ENCODE measurements around the gene OR4M1.
"Not testable (repeated sequence)": the region's sequence is repeated elsewhere in the genome, so short reads cannot be mapped to it uniquely, and the experiment has no call there.

DNA sequence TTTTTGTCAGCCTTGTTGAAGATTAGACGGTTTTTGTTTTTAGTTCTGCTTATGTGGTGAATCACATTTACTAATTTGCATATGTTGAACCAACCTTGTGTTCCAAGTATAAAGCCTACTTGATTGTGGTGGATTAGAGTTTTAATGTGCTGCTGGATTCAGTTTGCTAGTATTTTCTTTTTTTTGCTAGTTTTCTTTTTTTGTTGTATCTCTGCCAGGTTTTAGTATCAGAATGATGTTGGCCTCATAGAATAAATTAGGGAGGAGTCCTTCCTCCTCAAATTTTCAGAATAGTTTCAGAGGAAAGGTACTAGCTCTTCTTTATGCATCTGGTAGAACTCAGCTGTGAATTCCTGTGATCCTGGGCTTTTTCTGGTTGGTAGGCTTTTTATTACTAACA is 30.2 kb downstream of the OR4M1 start, which contains the start of gene OR4N2:
- TF ChIP-seq POLR2A (IDR thresholded peaks at IDR 0.05; ENCODE audit: low read length); GATA1 (IDR thresholded peaks at IDR 0.05; ENCODE audit: low read depth, low read length): not testable (repeated sequence)

All from erythroblast (primary cell).